ENCODE results near the gene TAF11L14.
"Not testable (repeated sequence)": the region's sequence is repeated elsewhere in the genome, so short reads cannot be mapped to it uniquely, and the experiment has no call there.

TAF11L14 gene

GRCh38 chr5:17634160-17634559, at the start of gene TAF11L14:
Gene TAF11L14 (plus strand): TSS chr5:17634460.
- DNase-seq, result no peak

GRCh38 chr5:17585658-17586057, 48.6 kb upstream of the TAF11L14 start, which contains the start of gene TAF11L7:
Gene TAF11L7 (minus strand): TSS chr5:17585758.
- not testable (repeated sequence) for DNase-seq

GRCh38 chr5:17590860-17591259, 43.4 kb upstream of the TAF11L14 start, which contains the start of gene TAF11L8:
Gene TAF11L8 (minus strand): TSS chr5:17590960.
- DNase-seq, result not testable (repeated sequence)

- DNase-seq, result not testable (repeated sequence)
Observed at GRCh38 chr5:17594255-17594654, 40.0 kb upstream of the TAF11L14 start, which contains the start of gene TAF11L9. Gene TAF11L9 (minus strand): TSS chr5:17594394.

- DNase-seq, result not testable (repeated sequence)
Observed at GRCh38 chr5:17597728-17598127, 36.5 kb upstream of the TAF11L14 start, which contains the start of gene TAF11L10. Gene TAF11L10 (minus strand): TSS chr5:17597828.

GRCh38 chr5:17603880-17604279, 30.4 kb upstream of the TAF11L14 start, which contains the start of gene TAF11L11:
Gene TAF11L11 (plus strand): TSS chr5:17604183.
- not testable (repeated sequence) for DNase-seq

GRCh38 chr5:17604951-17605350, 29.3 kb upstream of the TAF11L14 start:
- DNase-seq, result no peak

GRCh38 chr5:17607461-17607860, 26.8 kb upstream of the TAF11L14 start:
- DNase-seq, result not testable (repeated sequence)

GRCh38 chr5:17610092-17610491, 24.2 kb upstream of the TAF11L14 start, which contains the start of gene TAF11L12:
Gene TAF11L12 (plus strand): TSS chr5:17610392.
- not testable (repeated sequence) for DNase-seq

- no peak for DNase-seq
Observed at GRCh38 chr5:17614872-17615605, 19.2 kb upstream of the TAF11L14 start.

GRCh38 chr5:17619354-17619753, 14.9 kb upstream of the TAF11L14 start:
- DNase-seq, result no peak

GRCh38 chr5:17620627-17621026, 13.6 kb upstream of the TAF11L14 start:
- DNase-seq, result no peak

GRCh38 chr5:17625686-17626085, 8.6 kb upstream of the TAF11L14 start:
- no peak for DNase-seq

GRCh38 chr5:17631788-17632187, 2.5 kb upstream of the TAF11L14 start, which contains the start of gene TAF11L13:
Gene TAF11L13 (plus strand): TSS chr5:17632088.
- not testable (repeated sequence) for DNase-seq

- not testable (repeated sequence) for DNase-seq
Observed at GRCh38 chr5:17649232-17649631, 15.0 kb downstream of the TAF11L14 start.

- not testable (repeated sequence) for DNase-seq
Observed at GRCh38 chr5:17655201-17655759, 21.0 kb downstream of the TAF11L14 start.

GRCh38 chr5:17655921-17656320, 21.7 kb downstream of the TAF11L14 start:
- no peak for DNase-seq

GRCh38 chr5:17663182-17663581, 28.9 kb downstream of the TAF11L14 start:
- no peak for DNase-seq

- DNase-seq, result no peak
Observed at GRCh38 chr5:17665836-17666235, 31.6 kb downstream of the TAF11L14 start.

- no peak for DNase-seq
Observed at GRCh38 chr5:17666726-17667235, 32.5 kb downstream of the TAF11L14 start.

GRCh38 chr5:17670353-17670752, 36.1 kb downstream of the TAF11L14 start:
- no peak for DNase-seq

GRCh38 chr5:17678751-17679324, 44.6 kb downstream of the TAF11L14 start:
- no peak for DNase-seq

GRCh38 chr5:17679597-17680203, 45.4 kb downstream of the TAF11L14 start:
- DNase-seq, result no peak

Data from HCEC 1CT (cell line).